Stimulated activated CD8-positive, alpha-beta memory T cell treated with anti-CD3 and anti-CD28 coated beads, Interleukin-7, amount 100 ng/mL, for 48 hours (primary cell): ENCODE results near the gene ZNF22.
A peak's percentile ranks its signal among the peaks of the same experiment; 100 is the strongest.

Experiments
- DNase-seq, 2 donors: peaks; one replicate each; pipeline ENCODE4 v3.0.0-alpha.2; 2020; ENCODE audit warnings: low read depth in 1 of 2; ENCODE audit errors: extremely low read depth in 1 of 2

The ZNF22 gene

GRCh38 chr10:45000752-45001380, at the start of gene ZNF22:
ZNF22 (plus strand) TSS chr10:45000923; CDS start chr10:45003369, 2,446 bp downstream.
- DNase-seq: peak; percentile 48 to 54

- DNase-seq: no peak
These were observed 49.0 kb upstream of the ZNF22 start for GRCh38 chr10:44951576-44952226.

GRCh38 chr10:44952779-44953231, 47.9 kb upstream of the ZNF22 start:
- DNase-seq: no peak

GRCh38 chr10:44954042-44954441, 46.7 kb upstream of the ZNF22 start:
- DNase-seq: no peak

GRCh38 chr10:44954962-44955361, 45.8 kb upstream of the ZNF22 start:
- DNase-seq: no peak

- no peak for DNase-seq
These were observed 45.2 kb upstream of the ZNF22 start for GRCh38 chr10:44955413-44956070.

GRCh38 chr10:44956226-44956625, 44.5 kb upstream of the ZNF22 start:
- no peak for DNase-seq

- no peak for DNase-seq
These were observed 43.7 kb upstream of the ZNF22 start for GRCh38 chr10:44956717-44957706.

- DNase-seq: no peak
These were observed 42.4 kb upstream of the ZNF22 start for GRCh38 chr10:44958196-44958897.

GRCh38 chr10:44958898-44959246, 41.9 kb upstream of the ZNF22 start:
- no peak for DNase-seq

GRCh38 chr10:44959247-44960087, 41.3 kb upstream of the ZNF22 start, which contains the start of gene RASSF4:
RASSF4 (plus strand) TSS chr10:44959802; CDS start chr10:44970203, 10,401 bp downstream.
- peak; percentile 79 to 87 for DNase-seq

- DNase-seq: no peak
These were observed 40.6 kb upstream of the ZNF22 start for GRCh38 chr10:44960088-44960460.

- no peak for DNase-seq
These were observed 40.1 kb upstream of the ZNF22 start for GRCh38 chr10:44960482-44961229.

GRCh38 chr10:44961230-44961571, 39.5 kb upstream of the ZNF22 start:
- no peak for DNase-seq

- no peak for DNase-seq
These were observed 38.6 kb upstream of the ZNF22 start for GRCh38 chr10:44961931-44962750.

- DNase-seq: no peak
These were observed 37.6 kb upstream of the ZNF22 start for GRCh38 chr10:44962870-44963738.
